HCT116 (cell line): ENCODE results near the gene TLR7. TPM values are rescaled to one million over a fixed set of nuclear protein-coding genes. Genes with fewer than 3 reads are reported as not detected.

Source experiments
- ATAC-seq: fragments of 200-7000 bp; cut with Tn5 transposase; 2 replicates; pipeline ENCODE4 v1.9.1; 2020; ENCODE audit warnings: mild to moderate bottlenecking, moderate library complexity
- BruUV-seq: library from RNA; stranded (reverse); fragments of 400-500 nt; replicated peaks from 2 replicates; lab custom pipeline; 2021; lab: Mats Ljungman, UMichigan
- CTCF ChIA-PET: fragments of 300-600 bp; sonication (Branson Sonifier 250); formaldehyde crosslinking; loops from one replicate; lab custom pipeline; 2021; ENCODE audit warnings: antibody characterized with exemption; lab: Charles Lee
- POLR2A ChIA-PET: fragments of 300-600, 350-600 bp; sonication (Branson Sonifier 250); formaldehyde crosslinking; loops from one replicate; lab custom pipeline; 2021; ENCODE audit warnings: antibody characterized with exemption; lab: Charles Lee
- RAD21 ChIA-PET, 2 experiments: fragments of 300-600 bp; sonication (Branson Sonifier 250); formaldehyde crosslinking; loops; one replicate each; lab custom pipeline; 2023; ENCODE audit warnings: low total read pairs in 2 of 2; ENCODE audit not compliant: uncharacterized antibody in 2 of 2, unreplicated experiment in 2 of 2, low non-redundant PET in 1 of 2; lab: Charles Lee
- DNase-seq: peaks from one replicate; pipeline ENCODE4 v3.0.0-alpha.2; 2010; ENCODE audit warnings: low read depth, low spot score
- H2AFZ ChIP-seq: fragments of 200-600 bp; shearing (Covaris generic), sonication (generic); 2 replicates; pipeline ENCODE4 v1.6.1; 2017; ENCODE audit warnings: low read depth, mixed run types, mixed read lengths, antibody characterized with exemption, low read length; ENCODE audit not compliant: poor library complexity, severe bottlenecking
- H3K27ac ChIP-seq: 2 replicates; pipeline ENCODE4 v1.5.1; 2012; ENCODE audit warnings: low read depth, low read length
- H3K27me3 ChIP-seq: fragments of 200-600 bp; sonication (generic); 2 replicates; pipeline ENCODE4 v1.6.1; 2016; ENCODE audit warnings: mixed run types, low read length, mixed read lengths; ENCODE audit not compliant: insufficient read depth
- H3K36me3 ChIP-seq, 2 experiments: fragments of 200-500 bp in 1 of 2; fragments of 200-600 bp in 1 of 2; sonication (Bioruptor generic) in 1 of 2; sonication (generic) in 1 of 2; 2 replicates each; pipeline versions ENCODE4 v1.5.1 to v1.6.1; 2014 to 2016; ENCODE audit warnings: low read length in 2 of 2, inconsistent platforms in 1 of 2, mixed read lengths in 1 of 2, mixed run types in 1 of 2; ENCODE audit not compliant: insufficient read depth in 2 of 2, control insufficient read depth in 1 of 2
- H3K4me1 ChIP-seq, 2 experiments: fragments of 200-600 bp in 1 of 2; sonication (generic) in 1 of 2; 2 replicates each; pipeline versions ENCODE4 v1.5.1 to v1.6.1; 2012 to 2017; ENCODE audit warnings: low read length in 2 of 2, inconsistent platforms in 1 of 2, mild to moderate bottlenecking in 1 of 2, mixed read lengths in 1 of 2, mixed run types in 1 of 2, moderate library complexity in 1 of 2; ENCODE audit not compliant: insufficient read depth in 2 of 2, control insufficient read depth in 1 of 2
- H3K4me2 ChIP-seq: fragments of 200-600 bp; sonication (generic); 2 replicates; pipeline ENCODE4 v1.6.1; 2017; ENCODE audit warnings: mixed run types, low read length, mixed read lengths
- H3K4me3 ChIP-seq, 2 experiments: fragments of 200-600 bp in 1 of 2; sonication (generic) in 1 of 2; replicated peaks in 1 of 2; 2 replicates each; pipeline ENCODE4 v1.5.1; 2011 to 2016; ENCODE audit warnings: low read length in 2 of 2, control low read depth in 1 of 2, low read depth in 1 of 2, mild to moderate bottlenecking in 1 of 2, mixed read lengths in 1 of 2, mixed run types in 1 of 2
- H3K79me2 ChIP-seq: fragments of 200-600 bp; sonication (generic); 2 replicates; pipeline ENCODE4 v1.6.1; 2017; ENCODE audit warnings: mild to moderate bottlenecking, mixed run types, low read length, moderate library complexity, mixed read lengths; ENCODE audit not compliant: insufficient read depth
- H3K9ac ChIP-seq: fragments of 200-600 bp; sonication (generic); 2 replicates; pipeline ENCODE4 v1.6.1; 2016; ENCODE audit warnings: low read length, mixed read lengths
- H3K9me2 ChIP-seq: fragments of 200-600 bp; sonication (generic), shearing (Covaris generic); 2 replicates; pipeline ENCODE4 v1.6.1; 2017; ENCODE audit warnings: mixed run types, mild to moderate bottlenecking, moderate library complexity; ENCODE audit not compliant: insufficient read depth
- H3K9me3 ChIP-seq, 2 experiments: fragments of 200-500 bp in 1 of 2; fragments of 200-600 bp in 1 of 2; sonication (Bioruptor generic) in 1 of 2; sonication (generic) in 1 of 2; 2 replicates each; pipeline ENCODE4 v1.6.1; 2014 to 2017; ENCODE audit warnings: low read length in 2 of 2, mixed read lengths in 2 of 2, inconsistent platforms in 1 of 2, low read depth in 1 of 2, mild to moderate bottlenecking in 1 of 2, mixed run types in 1 of 2, moderate library complexity in 1 of 2; ENCODE audit not compliant: control insufficient read depth in 1 of 2, insufficient read depth in 1 of 2
- H4K20me1 ChIP-seq: fragments of 200-600 bp; sonication (generic), shearing (Covaris generic); 2 replicates; pipeline ENCODE4 v1.6.1; 2017; ENCODE audit warnings: mixed run types, mild to moderate bottlenecking, moderate library complexity; ENCODE audit not compliant: insufficient read depth
- ATF3 ChIP-seq: IDR thresholded peaks from 2 replicates; pipeline ENCODE4 v1.6.1; 2012
- CBX3 ChIP-seq: IDR thresholded peaks from 2 replicates; pipeline ENCODE4 v1.6.1; 2012; ENCODE audit warnings: low read depth
- EGR1 ChIP-seq: IDR thresholded peaks from 2 replicates; pipeline ENCODE4 v1.6.1; 2012; ENCODE audit warnings: low read depth
- ELF1 ChIP-seq: IDR thresholded peaks from 2 replicates; pipeline ENCODE4 v1.6.1; 2012; ENCODE audit warnings: low read depth, borderline replicate concordance
- EZH2 ChIP-seq: fragments of 200-600 bp; sonication (generic); IDR thresholded peaks from 2 replicates; pipeline ENCODE4 v1.6.1; 2017; ENCODE audit warnings: antibody characterized with exemption, mixed run types
- FOSL1 ChIP-seq: IDR thresholded peaks from 2 replicates; pipeline ENCODE4 v1.6.1; 2012; ENCODE audit warnings: low read depth
- JUND ChIP-seq: IDR thresholded peaks from 2 replicates; pipeline ENCODE4 v1.6.1; 2012
- MAX ChIP-seq: IDR thresholded peaks from 2 replicates; pipeline ENCODE4 v1.6.1; 2012
- POLR2A ChIP-seq: IDR thresholded peaks from 2 replicates; pipeline ENCODE4 v1.7.0; 2011; ENCODE audit warnings: borderline replicate concordance; ENCODE audit not compliant: insufficient read depth, insufficient read length; ENCODE audit errors: extremely low read depth
- POLR2AphosphoS5 ChIP-seq: IDR thresholded peaks from 2 replicates; pipeline ENCODE4 v1.6.1; 2011; ENCODE audit warnings: mild to moderate bottlenecking, low read depth, low read length, moderate library complexity
- REST ChIP-seq: IDR thresholded peaks from 2 replicates; pipeline ENCODE4 v1.6.1; 2012; ENCODE audit warnings: low read depth
- SIN3A ChIP-seq: IDR thresholded peaks from 2 replicates; pipeline ENCODE4 v1.6.1; 2012; ENCODE audit warnings: low read depth
- SP1 ChIP-seq: IDR thresholded peaks from 2 replicates; pipeline ENCODE4 v1.6.1; 2012; ENCODE audit warnings: low read depth
- TCF7L2 ChIP-seq: IDR thresholded peaks from 2 replicates; pipeline ENCODE4 v1.7.0; 2011; ENCODE audit warnings: borderline replicate concordance, inconsistent platforms; ENCODE audit not compliant: insufficient read depth, insufficient read length; ENCODE audit errors: extremely low read depth
- ZBTB33 ChIP-seq: IDR thresholded peaks from 2 replicates; pipeline ENCODE4 v1.6.1; 2011; ENCODE audit warnings: mild to moderate bottlenecking, low read length, moderate library complexity; ENCODE audit not compliant: insufficient replicate concordance; ENCODE audit errors: extremely low read depth
- ZNF274 ChIP-seq: fragments of 200-500 bp; sonication (Bioruptor generic); IDR thresholded peaks from 2 replicates; pipeline ENCODE4 v1.6.1; 2014; ENCODE audit warnings: mild to moderate bottlenecking, low read depth, low read length, inconsistent platforms
- intact Hi-C: fragments of 100-400 bp; cut with micrococcal nuclease; formaldehyde crosslinking; loops from 2 replicates; pipeline ENCODE4 v1.10.0; 2022
- total RNA-seq: library from RNA; stranded (reverse); gene quantifications from one replicate; pipeline ENCODE4 v1.2.1, GENCODE V29; 2021; ENCODE audit not compliant: unreplicated experiment

The TLR7 gene
- total RNA-seq, 1 experiment from 2014 or later, result not detected

- Histone ChIP-seq H4K20me1 (no peaks in the 10 kb centered on the region), H3K9me3 (no peaks in the 10 kb centered on the region), H3K36me3 (no peaks in the 10 kb centered on the region), H3K4me2 (no peak overlapping the region), H3K4me1 (no peaks in the 10 kb centered on the region), H3K9me2 (no peaks in the 10 kb centered on the region), H3K27me3 (no peaks in the 10 kb centered on the region), H3K4me3 (no peak overlapping the region), H3K79me2 (no peaks in the 10 kb centered on the region), H3K27ac (no peak overlapping the region), H2AFZ (no peak overlapping the region), H3K9ac (no peak overlapping the region)
- DNase-seq (no peak), ATAC-seq (no peak)
- ChIA-PET POLR2A (no interaction called here), CTCF (interaction anchor here (0.7 kb wide), 1 partner anchor 428 kb away, joined by 3 read pairs; no protein-coding TSS in a partner anchor), RAD21 (no interaction called here)
- BruUV-seq, result no TSS peak
- TF ChIP-seq ZBTB33 (no peak), ELF1 (no peak), MAX (no peak), EGR1 (no peak), JUND (no peak), TCF7L2 (no peak), SP1 (no peak), SIN3A (no peak), ZNF274 (no peak), CBX3 (no peak), REST (no peak), POLR2AphosphoS5 (no peak), ATF3 (no peak), POLR2A (no peak), EZH2 (no peak), FOSL1 (no peak)
- intact Hi-C loops, result no loop called here
These were observed 25.1 kb downstream of the TLR7 start for GRCh38 chrX:12891915-12892506.
